Ovary (tissue), 9 donors: ENCODE measurements around the gene CMIP. TPM values are rescaled to one million over a fixed set of nuclear protein-coding genes. Genes with fewer than 3 reads are reported as not detected.

Experiments used
- DNase-seq, 5 donors: peaks; one replicate each; pipeline ENCODE4 v3.0.0-alpha.2; 2019 to 2020
- H3K27ac ChIP-seq, 2 donors: fragments of 200-600 bp; one replicate each; pipeline versions ENCODE4 v1.5.1 to v1.8.0; 2019 to 2022
- H3K27me3 ChIP-seq: fragments of 200-600 bp; one replicate; pipeline ENCODE4 v1.8.0; 2022
- H3K36me3 ChIP-seq: fragments of 200-600 bp; sonication (generic); one replicate; pipeline ENCODE4 v1.5.1; 2019
- H3K4me1 ChIP-seq: one replicate; pipeline ENCODE4 v1.8.1; 2013; ENCODE audit warnings: mild to moderate bottlenecking, moderate library complexity; ENCODE audit not compliant: insufficient read depth
- H3K4me3 ChIP-seq: fragments of 200-600 bp; sonication (generic); one replicate; pipeline ENCODE4 v1.5.1; 2017
- H3K9me3 ChIP-seq, 2 donors: fragments of 200-600 bp in 1 of 2; sonication (generic) in 1 of 2; one replicate each; pipeline versions ENCODE4 v1.5.1 to v1.8.1; 2013 to 2019; ENCODE audit warnings: mild to moderate bottlenecking in 1 of 2, moderate library complexity in 1 of 2
- CTCF ChIP-seq, 3 donors: fragments of 450-650 bp in 2 of 3; fragments of 200-600 bp in 1 of 3; IDR thresholded peaks; one replicate each; pipeline versions ENCODE4 v1.5.1 to v1.8.0; 2016 to 2022; ENCODE audit warnings: antibody characterized with exemption in 3 of 3, mild to moderate bottlenecking in 1 of 3
- EP300 ChIP-seq: sonication (generic); formaldehyde crosslinking; IDR thresholded peaks from one replicate; pipeline ENCODE4 v1.6.1; 2017; ENCODE audit warnings: antibody characterized with exemption
- POLR2A ChIP-seq: fragments of 450-650 bp; IDR thresholded peaks from one replicate; pipeline ENCODE4 v1.6.1; 2017; ENCODE audit warnings: antibody characterized with exemption, mild to moderate bottlenecking, moderate library complexity
- WGBS, 3 donors: extraction: QIAGEN DNeasy Blood & Tissue Kit in 1 of 3; methylation state at CpG; one replicate each; pipeline versions ENCODE4 v1.1.5 to v1.1.7; 2013 to 2017; 5-methylcytosine and 5-hydroxymethylcytosine counted together
- intact Hi-C, 4 donors: fragments of 100-400 bp; cut with DNase I; formaldehyde crosslinking; loops; one replicate each; pipeline versions ENCODE4 v1.11.0 to v1.15.1; 2022 to 2023
- polyA plus RNA-seq, 2 donors: library from polyadenylated mRNA; stranded (reverse); fragments of 200-250 nt in 1 of 2; fragments of 350-450 nt in 1 of 2; fragmentation: Illumina TruSeq in 1 of 2; extraction: RNeasy Lipid Tissue Mini Kit (QIAGEN cat#74804) in 1 of 2; gene quantifications; one replicate each; pipeline ENCODE4 v1.2.3, GENCODE V29; 2013 to 2014
- total RNA-seq, 7 donors: library from RNA; depleted of rRNA in 2 of 7; stranded (reverse); fragments of >200 nt in 2 of 7; fragmentation: NEBNext Ultra II Directional in 3 of 7; extraction: Animal tissue kit (Norgen Biotek cat#: 25700) in 3 of 7; gene quantifications; one replicate each; pipeline versions ENCODE4 v1.1.0 to v1.2.4, GENCODE V29; 2016 to 2023
- donor health status: DM: no; HTN: no; CAD: no; lungs with moderate emphysema.
- donor health status: DM: no; HTN: no; CAD: no.
- donor health status: Bipolar disorder and iron deficiency.
- donor health status: DM: yes; HTN: yes; CAD: no.
- donor health status: DM: no; HTN: no; CAD: no.
- donor health status: DM: yes; HTN: yes; CAD: no.

CMIP gene
- total and polyA plus RNA-seq, 9 donors, result 19.4 to 68.2 (median 38.7) TPM

DNA sequence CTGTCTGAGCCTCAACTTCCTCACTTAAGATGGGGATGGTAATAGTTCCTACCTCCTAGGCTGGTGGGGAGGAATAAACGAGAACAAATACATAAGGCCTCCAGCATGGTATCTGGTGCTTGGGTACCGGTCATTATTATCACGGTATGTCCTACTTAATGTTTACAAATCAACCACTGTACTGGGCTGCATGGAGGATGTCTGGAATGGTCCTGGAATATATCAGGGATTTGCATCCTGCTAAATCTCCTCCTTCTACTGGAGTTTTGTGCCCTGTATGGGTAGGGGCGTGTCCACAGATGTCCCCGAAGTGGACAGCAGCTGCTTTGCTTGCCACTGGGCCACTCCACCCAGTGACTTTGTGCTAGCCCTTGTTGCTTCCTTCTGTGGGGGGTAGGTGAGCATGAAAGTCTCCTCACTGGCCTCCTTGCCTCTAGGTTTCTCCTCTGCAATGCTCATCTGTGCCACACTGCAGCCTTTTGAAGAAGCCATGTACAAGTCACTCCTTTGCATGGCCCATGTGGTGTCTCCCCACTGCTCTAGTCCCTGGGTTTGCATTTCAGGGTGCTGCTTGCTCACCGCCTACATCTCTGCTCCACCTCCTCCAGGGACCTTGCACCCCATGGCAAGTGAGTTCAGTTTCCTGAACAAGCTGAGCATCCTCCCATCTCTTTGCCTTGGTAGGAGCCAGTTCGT, 2.2 kb upstream of the CMIP start:
- TF ChIP-seq CTCF (IDR thresholded peaks at IDR 0.05) (no peak), POLR2A (no peak), EP300 (no peak)
- no peaks in the 10 kb centered on the region for H3K36me3 ChIP-seq
- no peak for DNase-seq
- H3K4me3 ChIP-seq, result no peak overlapping the region
- H3K27ac ChIP-seq, result no peak overlapping the region
- intact Hi-C loops, result no loop called here
- H3K27me3 ChIP-seq, result no peaks in the 10 kb centered on the region
- 75 to 78% (median 77%) methylated on average over 7 of the region's 7 CpGs for WGBS, 3 donors
- no peaks in the 10 kb centered on the region for H3K9me3 ChIP-seq
- peaks cover 14% of the 10 kb centered on the region for H3K4me1 ChIP-seq

DNA sequence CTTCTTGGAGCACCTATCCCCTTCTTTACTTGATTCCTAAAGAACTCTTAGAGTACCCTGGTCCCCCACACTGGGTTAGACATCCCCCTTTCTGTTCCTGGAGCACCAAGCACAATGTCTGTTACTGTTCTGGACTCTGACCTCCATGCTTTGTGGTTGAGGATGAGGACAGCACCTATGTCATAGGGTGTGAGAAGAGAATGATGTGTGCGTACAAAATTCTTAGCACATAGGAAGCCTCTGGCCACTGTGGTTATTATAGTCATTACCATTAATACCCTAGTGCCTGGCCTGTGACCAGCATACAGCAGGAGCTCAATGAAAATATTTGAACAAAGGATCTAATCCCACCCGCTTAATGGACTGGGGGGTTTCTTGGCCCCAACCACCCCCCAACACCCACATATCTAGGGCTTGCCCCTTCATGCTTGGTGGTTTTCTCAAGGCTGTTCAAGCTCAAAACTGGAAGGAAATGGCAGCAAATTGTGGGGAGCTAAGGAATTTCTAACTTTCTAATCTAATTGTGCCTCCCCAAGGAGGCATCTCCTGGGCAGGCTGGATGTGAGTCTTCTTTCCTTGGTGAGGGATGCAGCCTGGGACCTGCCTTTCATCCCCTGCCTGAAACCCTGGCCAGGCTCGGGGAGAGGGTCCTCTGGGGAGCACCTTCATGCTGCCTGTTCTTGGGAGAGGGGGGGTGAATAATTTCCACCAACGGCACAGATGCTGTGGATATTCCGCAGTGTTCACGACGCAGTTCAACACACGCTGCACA, 1.5 kb upstream of the CMIP start:
- Histone ChIP-seq H3K9me3 (no peaks in the 10 kb centered on the region), H3K4me1 (peaks cover 14% of the 10 kb centered on the region), H3K36me3 (no peaks in the 10 kb centered on the region), H3K4me3 (no peak overlapping the region), H3K27ac (peak overlapping the region; percentile 83 to 96), H3K27me3 (no peaks in the 10 kb centered on the region)
- no peak for DNase-seq
- TF ChIP-seq POLR2A (no peak), CTCF (IDR thresholded peaks at IDR 0.05) (no peak), EP300 (no peak)
- intact Hi-C loops, result no loop called here
- 65 to 78% (median 67%) methylated on average over 8 of the region's 8 CpGs for WGBS, 3 donors

- Histone ChIP-seq H3K4me3 (peak overlapping the region; percentile 83), H3K36me3 (no peaks in the 10 kb centered on the region), H3K27me3 (no peaks in the 10 kb centered on the region), H3K27ac (peak overlapping the region; percentile 83 to 96), H3K9me3 (no peaks in the 10 kb centered on the region), H3K4me1 (peaks cover 14% of the 10 kb centered on the region)
- intact Hi-C loops, result no loop called here
- peak; percentile 56 to 79 (median 79) for DNase-seq
- 10 to 39% (median 10%) methylated on average over 13 to 36 of the region's 36 CpGs for WGBS, 3 donors
- no peak for TF ChIP-seq CTCF (IDR thresholded peaks at IDR 0.05)
- peak; percentile 17 for TF ChIP-seq POLR2A
- no peak for TF ChIP-seq EP300
These were observed 740 bp upstream of the CMIP start for GRCh38 chr16:81443688-81444447.

GRCh38 chr16:81445143-81445961, 744 bp downstream of the CMIP start:
- Histone ChIP-seq H3K36me3 (no peaks in the 10 kb centered on the region), H3K27me3 (no peaks in the 10 kb centered on the region), H3K27ac (peak overlapping the region in 1 of 2 donors; percentile 90), H3K9me3 (no peaks in the 10 kb centered on the region), H3K4me3 (peak overlapping the region; percentile 83), H3K4me1 (peaks cover 12% of the 10 kb centered on the region)
- TF ChIP-seq EP300, result no peak
- no peak for TF ChIP-seq POLR2A
- TF ChIP-seq CTCF (IDR thresholded peaks at IDR 0.05), result no peak
- peak; percentile 33 to 69 (median 68) for DNase-seq
- 0 to 1% (median 0%) methylated on average over 23 to 62 of the region's 62 CpGs for WGBS, 3 donors
- intact Hi-C loops, result no loop called here
